HepG2 (cell line): ENCODE data around the gene INF2. TPM values are rescaled to one million over a fixed set of nuclear protein-coding genes. Genes with fewer than 3 reads are reported as not detected.

Experiments
- FOSL2 ChIP-seq: sonication (generic); formaldehyde crosslinking; IDR thresholded peaks from 2 replicates; pipeline ENCODE4 v1.4.0; 2020; ENCODE audit warnings: missing genetic modification reagents
- GABPA ChIP-seq, 2 experiments: IDR thresholded peaks; 2 replicates each; pipeline ENCODE4 v1.6.1; 2011 to 2016; ENCODE audit warnings: low read depth in 2 of 2, low read length in 1 of 2, missing biosample characterization in 1 of 2, missing genetic modification characterization in 1 of 2
- GABPB1 ChIP-seq: IDR thresholded peaks from 2 replicates; pipeline ENCODE4 v1.6.1; 2016; ENCODE audit warnings: mild to moderate bottlenecking, missing genetic modification reagents, moderate library complexity, missing compliant biosample characterization
- GATAD1 ChIP-seq: IDR thresholded peaks from 2 replicates; pipeline ENCODE4 v1.6.1; 2016; ENCODE audit warnings: missing genetic modification reagents, missing compliant biosample characterization
- HIVEP1 ChIP-seq: sonication (generic); formaldehyde crosslinking; IDR thresholded peaks from 2 replicates; pipeline ENCODE4 v1.4.0; 2020; ENCODE audit warnings: mild to moderate bottlenecking, missing genetic modification reagents
- HNRNPLL ChIP-seq: fragments of 200-400 bp; formaldehyde crosslinking; IDR thresholded peaks from 2 replicates; pipeline ENCODE4 v1.6.1; 2017; ENCODE audit warnings: mild to moderate bottlenecking, low read depth, low read length; ENCODE audit not compliant: poor library complexity, severe bottlenecking
- HOXD1 ChIP-seq: sonication (generic); formaldehyde crosslinking; IDR thresholded peaks from 2 replicates; pipeline ENCODE4 v1.5.0; 2020; ENCODE audit warnings: missing genetic modification reagents
- KAT8 ChIP-seq: IDR thresholded peaks from 2 replicates; pipeline ENCODE4 v1.6.1; 2016; ENCODE audit warnings: missing genetic modification reagents, missing compliant biosample characterization
- NCOA2 ChIP-seq: sonication (generic); formaldehyde crosslinking; IDR thresholded peaks from 2 replicates; pipeline ENCODE4 v1.8.0; 2022; ENCODE audit warnings: inconsistent platforms
- NFE2L2 ChIP-seq: fragments of 150-350 bp; IDR thresholded peaks from 2 replicates; pipeline ENCODE4 v1.6.1; 2014; ENCODE audit warnings: low read length
- PRMT3 ChIP-seq: sonication (generic); formaldehyde crosslinking; IDR thresholded peaks from 2 replicates; pipeline ENCODE4 v1.8.1; 2022; ENCODE audit warnings: low read depth, mild to moderate bottlenecking, moderate library complexity, missing genetic modification reagents, borderline replicate concordance
- PTBP1 ChIP-seq: fragments of 200-400 bp; formaldehyde crosslinking; IDR thresholded peaks from 2 replicates; pipeline ENCODE4 v1.6.1; 2018; ENCODE audit warnings: low read length, low read depth; ENCODE audit not compliant: poor library complexity, severe bottlenecking
- RBM22 ChIP-seq: fragments of 200-400 bp; formaldehyde crosslinking; optimal IDR thresholded peaks from 2 replicates; pipeline ENCODE3; 2017; ENCODE audit warnings: mild to moderate bottlenecking, low read length, moderate library complexity
- U2AF1 ChIP-seq: fragments of 200-400 bp; formaldehyde crosslinking; optimal IDR thresholded peaks from 2 replicates; pipeline ENCODE3; 2017; ENCODE audit warnings: mild to moderate bottlenecking, low read depth, low read length
- ZBED4 ChIP-seq: sonication (generic); formaldehyde crosslinking; IDR thresholded peaks from 2 replicates; pipeline ENCODE4 v1.4.0; 2020; ENCODE audit warnings: missing genetic modification reagents, borderline replicate concordance
- ZBTB14 ChIP-seq: sonication (generic); formaldehyde crosslinking; IDR thresholded peaks from 2 replicates; pipeline ENCODE4 v1.4.0; 2020; ENCODE audit warnings: missing genetic modification reagents
- ZBTB43 ChIP-seq: sonication (generic); formaldehyde crosslinking; conservative IDR thresholded peaks from 2 replicates; pipeline ENCODE4 v1.4.0; 2020; ENCODE audit warnings: missing genetic modification reagents
- ZNF12 ChIP-seq: sonication (generic); formaldehyde crosslinking; IDR thresholded peaks from 2 replicates; pipeline ENCODE4 v1.5.0; 2020; ENCODE audit warnings: missing genetic modification reagents
- ZNF430 ChIP-seq: sonication (generic); formaldehyde crosslinking; IDR thresholded peaks from 2 replicates; pipeline ENCODE4 v1.9.0; 2021; ENCODE audit warnings: mild to moderate bottlenecking, missing genetic modification reagents
- ZNF432 ChIP-seq: sonication (generic); formaldehyde crosslinking; IDR thresholded peaks from 2 replicates; pipeline ENCODE4 v1.5.0; 2020; ENCODE audit warnings: missing genetic modification reagents, mild to moderate bottlenecking, borderline replicate concordance
- ZNF891 ChIP-seq: sonication (generic); formaldehyde crosslinking; IDR thresholded peaks from 2 replicates; pipeline ENCODE4 v1.5.0; 2020; ENCODE audit warnings: mild to moderate bottlenecking, missing genetic modification reagents
- polyA plus RNA-seq, 8 experiments: library from polyadenylated mRNA; depleted of rRNA in 3 of 8; stranded (reverse) in 7 of 8; unstranded in 1 of 8; fragments of >200 nt; fragmentation: Illumina TruSeq in 4 of 8; extraction: Trizol in 4 of 8; gene quantifications; 2 replicates each; pipeline versions ENCODE4 v1.2.1 to v1.2.3, GENCODE V29; 2011 to 2016; ENCODE audit warnings: low read depth in 4 of 8, missing spikeins in 1 of 8, mixed read lengths in 1 of 8; ENCODE audit not compliant: insufficient read depth in 1 of 8
- total RNA-seq, 5 experiments: library from RNA; depleted of rRNA; stranded (reverse); fragments of >200 nt; fragmentation: Illumina TruSeq; extraction: Trizol; gene quantifications; 2 replicates each; pipeline ENCODE4 v1.2.3, GENCODE V29; 2016; ENCODE audit warnings: low read depth in 1 of 5
- TF ChIP-seq, protein P1 (sequence below): sonication (generic); formaldehyde crosslinking; IDR thresholded peaks from 2 replicates; pipeline ENCODE4 v1.4.0; 2020; ENCODE audit warnings: mild to moderate bottlenecking, low read depth, missing genetic modification reagents

INF2 gene
- total and polyA plus RNA-seq, 2 of the 13 experiments (the other 11 are each of a cell fraction or from before 2014, with no cell fraction given) = 16.4 to 26.4 TPM

- no peak for TF ChIP-seq GABPA (IDR thresholded peaks at IDR 0.05; ENCODE audit: low read depth, low read length)
- no peak for TF ChIP-seq GABPA (CRISPR knock-in tag; IDR thresholded peaks at IDR 0.05; ENCODE audit: low read depth)
- TF ChIP-seq RBM22 = peak; percentile 84
- no peak for TF ChIP-seq GATAD1 (CRISPR knock-in tag)
- TF ChIP-seq KAT8 (CRISPR knock-in tag) = no peak
- no peak for TF ChIP-seq NFE2L2
- TF ChIP-seq FOSL2 = no peak
- TF ChIP-seq U2AF1 = no peak
- no peak for TF ChIP-seq ZBTB14
- TF ChIP-seq ZNF891 = no peak
- no peak for TF ChIP-seq ZBED4
- no peak for TF ChIP-seq HNRNPLL
- no peak for TF ChIP-seq PTBP1
- no peak for TF ChIP-seq ZBTB43
- no peak for TF ChIP-seq HIVEP1
- TF ChIP-seq, protein P1, sequence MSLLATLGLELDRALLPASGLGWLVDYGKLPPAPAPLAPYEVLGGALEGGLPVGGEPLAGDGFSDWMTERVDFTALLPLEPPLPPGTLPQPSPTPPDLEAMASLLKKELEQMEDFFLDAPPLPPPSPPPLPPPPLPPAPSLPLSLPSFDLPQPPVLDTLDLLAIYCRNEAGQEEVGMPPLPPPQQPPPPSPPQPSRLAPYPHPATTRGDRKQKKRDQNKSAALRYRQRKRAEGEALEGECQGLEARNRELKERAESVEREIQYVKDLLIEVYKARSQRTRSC (CRISPR knock-in tag) = no peak
- no peak; the same call in 1 of the 2 replicates for TF ChIP-seq PRMT3 (CRISPR knock-in tag)
- no peak for TF ChIP-seq ZNF12
- TF ChIP-seq ZNF432 = no peak
- TF ChIP-seq ZNF430 (CRISPR knock-in tag) = peak; percentile 74; the same call in 1 of the 2 replicates
- TF ChIP-seq NCOA2 = no peak
- no peak for TF ChIP-seq HOXD1
- TF ChIP-seq GABPB1 = no peak
These were observed 64.9 kb downstream of the INF2 start (continued) for GRCh38 chr14:104754213-104754851.
